HepG2 (cell line): Measurements from ENCODE around the gene KIAA1191. TPM values are rescaled to one million over a fixed set of nuclear protein-coding genes. Genes with fewer than 3 reads are reported as not detected.

Experiments
- CBFB ChIP-seq: sonication (generic); formaldehyde crosslinking; IDR thresholded peaks from 2 replicates; pipeline ENCODE4 v1.4.0; 2020; ENCODE audit warnings: missing genetic modification reagents
- CEBPB ChIP-seq: IDR thresholded peaks from 2 replicates; pipeline ENCODE4 v1.6.1; 2011; ENCODE audit warnings: low read depth, low read length, improper control_type of control experiment, borderline replicate concordance
- ELF3 ChIP-seq: IDR thresholded peaks from 2 replicates; pipeline ENCODE4 v1.6.1; 2016; ENCODE audit warnings: missing genetic modification reagents, missing compliant biosample characterization
- FOXO4 ChIP-seq: sonication (generic); formaldehyde crosslinking; conservative IDR thresholded peaks from 2 replicates; pipeline ENCODE4 v1.8.1; 2023; ENCODE audit warnings: missing genetic modification reagents
- KIAA2018 ChIP-seq: sonication (generic); formaldehyde crosslinking; IDR thresholded peaks from 2 replicates; pipeline ENCODE4 v1.5.0; 2020; ENCODE audit warnings: mild to moderate bottlenecking, missing genetic modification reagents, borderline replicate concordance
- NR3C1 ChIP-seq: sonication (generic); formaldehyde crosslinking; IDR thresholded peaks from 2 replicates; pipeline ENCODE4 v1.4.0; 2020; ENCODE audit warnings: missing genetic modification reagents
- PBX2 ChIP-seq: IDR thresholded peaks from 2 replicates; pipeline ENCODE4 v1.6.1; 2016; ENCODE audit warnings: control low read depth
- PRPF4 ChIP-seq: fragments of 200-400 bp; formaldehyde crosslinking; IDR thresholded peaks from 2 replicates; pipeline ENCODE4 v1.6.1; 2016; ENCODE audit warnings: low read length, low read depth; ENCODE audit not compliant: poor library complexity, severe bottlenecking
- ZBTB43 ChIP-seq: sonication (generic); formaldehyde crosslinking; conservative IDR thresholded peaks from 2 replicates; pipeline ENCODE4 v1.4.0; 2020; ENCODE audit warnings: missing genetic modification reagents
- ZNF329 ChIP-seq: sonication (generic); formaldehyde crosslinking; IDR thresholded peaks from 2 replicates; pipeline ENCODE4 v1.9.0; 2021; ENCODE audit warnings: low read depth, mild to moderate bottlenecking, missing genetic modification reagents
- ZNF335 ChIP-seq: sonication (generic); formaldehyde crosslinking; IDR thresholded peaks from 2 replicates; pipeline ENCODE4 v1.4.0; 2020; ENCODE audit warnings: missing genetic modification reagents
- ZNF605 ChIP-seq: sonication (generic); formaldehyde crosslinking; IDR thresholded peaks from 2 replicates; pipeline ENCODE4 v1.8.0; 2022; ENCODE audit warnings: mild to moderate bottlenecking, missing genetic modification reagents
- ZNF652 ChIP-seq: IDR thresholded peaks from 2 replicates; pipeline ENCODE4 v1.6.1; 2016; ENCODE audit warnings: low read depth, borderline replicate concordance
- ZNF703 ChIP-seq: sonication (generic); formaldehyde crosslinking; IDR thresholded peaks from 2 replicates; pipeline ENCODE4 v1.5.1; 2020; ENCODE audit warnings: missing genetic modification reagents, mild to moderate bottlenecking, moderate library complexity, borderline replicate concordance
- ZSCAN30 ChIP-seq: sonication (generic); formaldehyde crosslinking; IDR thresholded peaks from 2 replicates; pipeline ENCODE4 v1.5.0; 2020; ENCODE audit warnings: mild to moderate bottlenecking, missing genetic modification reagents
- polyA plus RNA-seq, 8 experiments: library from polyadenylated mRNA; depleted of rRNA in 3 of 8; stranded (reverse) in 7 of 8; unstranded in 1 of 8; fragments of >200 nt; fragmentation: Illumina TruSeq in 4 of 8; extraction: Trizol in 4 of 8; gene quantifications; 2 replicates each; pipeline versions ENCODE4 v1.2.1 to v1.2.3, GENCODE V29; 2011 to 2016; ENCODE audit warnings: low read depth in 4 of 8, missing spikeins in 1 of 8, mixed read lengths in 1 of 8; ENCODE audit not compliant: insufficient read depth in 1 of 8
- total RNA-seq, 5 experiments: library from RNA; depleted of rRNA; stranded (reverse); fragments of >200 nt; fragmentation: Illumina TruSeq; extraction: Trizol; gene quantifications; 2 replicates each; pipeline ENCODE4 v1.2.3, GENCODE V29; 2016; ENCODE audit warnings: low read depth in 1 of 5
- TF ChIP-seq, protein P1 (sequence below): sonication (generic); formaldehyde crosslinking; IDR thresholded peaks from 2 replicates; pipeline ENCODE4 v1.5.0; 2020; ENCODE audit warnings: missing genetic modification reagents

KIAA1191 gene
- total and polyA plus RNA-seq, 2 of the 13 experiments (the other 11 are each of a cell fraction or from before 2014, with no cell fraction given) = 63.6 to 103 TPM

DNA sequence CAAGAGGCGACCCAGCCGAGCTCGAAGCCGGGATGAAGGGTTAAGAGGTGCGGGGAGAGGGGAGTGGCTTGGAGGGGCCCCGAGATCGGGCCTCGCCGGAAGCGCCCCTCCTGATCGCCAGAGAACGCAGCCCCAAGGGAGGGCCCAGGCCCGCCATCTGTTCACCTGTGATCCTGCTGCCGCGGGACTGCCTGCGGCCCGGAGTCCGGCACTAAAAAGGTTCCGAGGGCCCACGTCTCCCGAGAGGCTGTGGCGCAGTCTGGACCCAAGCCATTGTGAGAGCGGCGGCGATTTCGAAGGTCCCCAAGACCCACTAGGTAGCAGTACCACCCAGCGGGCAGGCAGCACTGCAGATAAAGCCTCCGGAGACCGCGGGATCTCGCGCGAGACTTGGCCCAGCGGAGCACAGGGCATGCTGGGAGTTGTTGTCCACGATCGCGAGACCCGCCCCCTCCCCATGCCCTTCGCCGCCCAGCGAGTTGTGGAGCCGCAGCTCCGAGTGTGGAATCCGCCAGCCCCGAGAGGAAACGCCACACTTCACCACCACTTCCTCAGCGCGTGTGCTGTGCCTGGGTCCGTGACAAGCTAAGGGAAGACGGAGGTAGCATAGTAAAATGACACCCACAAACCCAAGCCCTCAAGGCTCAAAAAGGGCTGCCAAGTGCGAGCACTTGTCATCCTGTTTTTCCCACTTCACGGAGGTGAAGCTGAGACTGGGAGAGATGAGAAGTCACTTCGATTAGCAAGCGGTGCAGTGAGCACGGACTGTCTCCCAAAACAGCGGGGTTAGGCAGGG, at the start of gene KIAA1191 (continued):
- TF ChIP-seq KIAA2018 (CRISPR knock-in tag) (no peak), ZSCAN30 (no peak), CEBPB (no peak), FOXO4 (CRISPR knock-in tag) (peak; percentile 82; the same call in 1 of the 2 replicates), ZBTB43 (CRISPR knock-in tag) (0 out of 2 replicates have a peak, but pooled peaks have one; percentile 42), ZNF329 (CRISPR knock-in tag) (no peak), ELF3 (peak; percentile 62), PRPF4 (no peak), ZNF335 (CRISPR knock-in tag) (peak; percentile 93), ZNF652 (CRISPR knock-in tag) (no peak), ZNF605 (peak; percentile 91), CBFB (0 out of 2 replicates have a peak, but pooled peaks have one; percentile 32), ZNF703 (CRISPR knock-in tag) (no peak), NR3C1 (no peak), PBX2 (CRISPR knock-in tag) (no peak)
- TF ChIP-seq, protein P1, sequence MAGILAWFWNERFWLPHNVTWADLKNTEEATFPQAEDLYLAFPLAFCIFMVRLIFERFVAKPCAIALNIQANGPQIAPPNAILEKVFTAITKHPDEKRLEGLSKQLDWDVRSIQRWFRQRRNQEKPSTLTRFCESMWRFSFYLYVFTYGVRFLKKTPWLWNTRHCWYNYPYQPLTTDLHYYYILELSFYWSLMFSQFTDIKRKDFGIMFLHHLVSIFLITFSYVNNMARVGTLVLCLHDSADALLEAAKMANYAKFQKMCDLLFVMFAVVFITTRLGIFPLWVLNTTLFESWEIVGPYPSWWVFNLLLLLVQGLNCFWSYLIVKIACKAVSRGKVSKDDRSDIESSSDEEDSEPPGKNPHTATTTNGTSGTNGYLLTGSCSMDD (CRISPR knock-in tag) = no peak
